NCI-H1048 (cell line): ENCODE data around the gene B3GNT7.

Experiments used
- DNase-seq: peaks from one replicate; lab custom pipeline; 2025; lab: John Stamatoyannopoulos, UW

The B3GNT7 gene

GRCh38 chr2:231384109-231384435 lies 11.4 kb upstream of the B3GNT7 start:
- no peak for DNase-seq

GRCh38 chr2:231384970-231385369 lies 10.5 kb upstream of the B3GNT7 start:
- DNase-seq, result no peak

- DNase-seq, result no peak
Measured at GRCh38 chr2:231385429-231385828, 10.1 kb upstream of the B3GNT7 start.

GRCh38 chr2:231386446-231386845 lies 9.1 kb upstream of the B3GNT7 start:
- no peak for DNase-seq

- DNase-seq, result no peak
Measured at GRCh38 chr2:231387904-231388724, 7.4 kb upstream of the B3GNT7 start.

GRCh38 chr2:231388725-231389346 lies 6.7 kb upstream of the B3GNT7 start:
- no peak for DNase-seq

GRCh38 chr2:231390667-231391066 lies 4.8 kb upstream of the B3GNT7 start:
- DNase-seq, result no peak

- DNase-seq, result no peak
Measured at GRCh38 chr2:231391981-231392380, 3.5 kb upstream of the B3GNT7 start.

- DNase-seq, result no peak
Measured at GRCh38 chr2:231392431-231393148, 2.9 kb upstream of the B3GNT7 start.

- no peak for DNase-seq
Measured at GRCh38 chr2:231393149-231394131, 2.1 kb upstream of the B3GNT7 start.

GRCh38 chr2:231394211-231395141 lies 1.0 kb upstream of the B3GNT7 start:
- DNase-seq, result no peak

- no peak for DNase-seq
Measured at GRCh38 chr2:231396058-231396821, 730 bp downstream of the B3GNT7 start.

GRCh38 chr2:231397011-231397927 lies 1.8 kb downstream of the B3GNT7 start:
- no peak for DNase-seq

GRCh38 chr2:231397928-231398294 lies 2.4 kb downstream of the B3GNT7 start:
- DNase-seq, result no peak

GRCh38 chr2:231398585-231398984 lies 3.1 kb downstream of the B3GNT7 start:
- no peak for DNase-seq

- DNase-seq, result no peak
Measured at GRCh38 chr2:231399046-231399852, 3.7 kb downstream of the B3GNT7 start.

GRCh38 chr2:231399853-231400680 lies 4.6 kb downstream of the B3GNT7 start:
- no peak for DNase-seq
